KBM-7 (cell line): ENCODE data around the gene GRK5.

Experiments used
- DNase-seq: peaks from one replicate; pipeline ENCODE4 v3.0.0-alpha.2; 2015
- in situ Hi-C: fragments of 300-500 bp; cut with MboI; formaldehyde crosslinking; loops from 2 replicates; pipeline ENCODE4 v1.14.3; 2020; ENCODE audit warnings: low sequenced_read_pairs, low pct_unique_long_range_greater_than_20kb, mixed read lengths

Gene GRK5

GRCh38 chr10:119190954-119191785 lies 16.2 kb upstream of the GRK5 start:
- DNase-seq: peak; percentile 76
- in situ Hi-C loops: no loop called here

- DNase-seq: no peak
- in situ Hi-C loops: no loop called here
These were observed 15.5 kb upstream of the GRK5 start for GRCh38 chr10:119191881-119192280.

GRCh38 chr10:119197921-119198320 lies 9.4 kb upstream of the GRK5 start:
- in situ Hi-C loops: no loop called here
- DNase-seq: peak; percentile 12

- in situ Hi-C loops: no loop called here
- DNase-seq: peak; percentile 37
These were observed 8.9 kb upstream of the GRK5 start for GRCh38 chr10:119198438-119198837.

- peak; percentile 68 for DNase-seq
- in situ Hi-C loops: no loop called here
These were observed 8.0 kb upstream of the GRK5 start for GRCh38 chr10:119199231-119199992.

GRCh38 chr10:119201233-119201632 lies 6.1 kb upstream of the GRK5 start:
- DNase-seq: no peak
- in situ Hi-C loops: loop anchor here (25.0 kb wide), 1 partner anchor 211 kb away; no protein-coding TSS in a partner anchor

GRCh38 chr10:119203006-119203405 lies 4.4 kb upstream of the GRK5 start:
- DNase-seq: no peak
- in situ Hi-C loops: loop anchor here (25.0 kb wide), 1 partner anchor 209 kb away; no protein-coding TSS in a partner anchor

GRCh38 chr10:119205894-119206602 lies 1.3 kb upstream of the GRK5 start:
- peak; percentile 79 for DNase-seq
- in situ Hi-C loops: loop anchor here (25.0 kb wide), 1 partner anchor 206 kb away; no protein-coding TSS in a partner anchor

GRCh38 chr10:119206603-119207365 lies 587 bp upstream of the GRK5 start:
- DNase-seq: peak; percentile 80
- in situ Hi-C loops: loop anchor here (25.0 kb wide), 1 partner anchor 206 kb away; no protein-coding TSS in a partner anchor

GRCh38 chr10:119207713-119208552 lies 562 bp downstream of the GRK5 start:
- in situ Hi-C loops: loop anchor here (25.0 kb wide), 1 partner anchor 204 kb away; no protein-coding TSS in a partner anchor

GRCh38 chr10:119208553-119208940 lies 1.2 kb downstream of the GRK5 start:
- no peak for DNase-seq
- in situ Hi-C loops: loop anchor here (25.0 kb wide), 1 partner anchor 204 kb away; no protein-coding TSS in a partner anchor

More at GRCh38 chr10:119207713-119208552, 562 bp downstream of the GRK5 start:
- DNase-seq: peak; percentile 29

- peak; percentile 58 for DNase-seq
- in situ Hi-C loops: loop anchor here (25.0 kb wide), 1 partner anchor 203 kb away; no protein-coding TSS in a partner anchor
These were observed 1.8 kb downstream of the GRK5 start for GRCh38 chr10:119209035-119209735.

- DNase-seq: no peak
- in situ Hi-C loops: loop anchor here (25.0 kb wide), 1 partner anchor 202 kb away; no protein-coding TSS in a partner anchor
These were observed 2.5 kb downstream of the GRK5 start for GRCh38 chr10:119209736-119210355.

- no peak for DNase-seq
- in situ Hi-C loops: loop anchor here (25.0 kb wide), 1 partner anchor 202 kb away; no protein-coding TSS in a partner anchor
These were observed 3.3 kb downstream of the GRK5 start for GRCh38 chr10:119210633-119211032.

- DNase-seq: no peak
- in situ Hi-C loops: loop anchor here (25.0 kb wide), 1 partner anchor 201 kb away; no protein-coding TSS in a partner anchor
These were observed 3.8 kb downstream of the GRK5 start for GRCh38 chr10:119211176-119211575.

- in situ Hi-C loops: loop anchor here (25.0 kb wide), 1 partner anchor 200 kb away; no protein-coding TSS in a partner anchor
- DNase-seq: no peak
These were observed 4.5 kb downstream of the GRK5 start for GRCh38 chr10:119211625-119212441.
